ENCODE results near the gene PPP6R2.

PPP6R2 gene

DNA sequence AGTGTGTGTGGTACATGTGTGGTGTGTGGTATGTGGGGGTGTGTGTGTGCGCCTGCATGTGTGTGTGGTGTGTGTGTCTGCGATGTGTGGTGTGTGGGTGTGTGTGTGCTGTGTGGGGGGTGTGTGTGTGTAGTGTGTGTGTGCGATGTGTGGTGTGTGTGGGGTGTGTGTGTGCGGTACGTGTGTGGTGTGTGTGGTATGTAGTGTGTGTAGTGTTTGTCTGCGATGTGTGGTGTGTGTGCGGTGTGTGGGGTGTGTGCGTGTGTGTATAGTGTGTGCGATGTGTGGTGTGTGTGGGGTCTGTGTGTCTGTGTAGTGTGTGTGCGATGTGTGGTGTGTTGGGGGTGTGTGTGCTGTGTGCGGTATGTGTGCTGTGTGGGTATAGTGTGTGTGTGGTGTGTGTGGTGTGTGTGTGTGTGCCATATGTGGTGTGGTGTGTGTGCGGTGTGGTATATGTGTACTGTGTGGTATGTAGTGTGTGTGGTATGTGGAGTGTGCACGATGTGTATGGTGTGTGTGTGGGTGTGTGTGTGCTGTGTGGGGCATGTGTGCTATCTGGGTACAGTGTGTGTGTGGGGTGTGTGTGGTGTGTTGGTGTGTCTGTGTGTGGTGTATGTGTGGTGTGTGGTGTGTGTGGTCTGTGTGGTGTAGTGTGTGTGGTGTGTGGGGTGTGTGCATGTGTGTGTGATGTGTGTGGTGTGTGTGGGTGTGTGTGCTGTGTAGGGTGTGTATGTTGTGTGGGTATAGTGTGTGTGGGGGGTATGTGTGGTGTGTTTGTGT, 5.7 kb upstream of the PPP6R2 start:
- TF ChIP-seq, protein P1, sequence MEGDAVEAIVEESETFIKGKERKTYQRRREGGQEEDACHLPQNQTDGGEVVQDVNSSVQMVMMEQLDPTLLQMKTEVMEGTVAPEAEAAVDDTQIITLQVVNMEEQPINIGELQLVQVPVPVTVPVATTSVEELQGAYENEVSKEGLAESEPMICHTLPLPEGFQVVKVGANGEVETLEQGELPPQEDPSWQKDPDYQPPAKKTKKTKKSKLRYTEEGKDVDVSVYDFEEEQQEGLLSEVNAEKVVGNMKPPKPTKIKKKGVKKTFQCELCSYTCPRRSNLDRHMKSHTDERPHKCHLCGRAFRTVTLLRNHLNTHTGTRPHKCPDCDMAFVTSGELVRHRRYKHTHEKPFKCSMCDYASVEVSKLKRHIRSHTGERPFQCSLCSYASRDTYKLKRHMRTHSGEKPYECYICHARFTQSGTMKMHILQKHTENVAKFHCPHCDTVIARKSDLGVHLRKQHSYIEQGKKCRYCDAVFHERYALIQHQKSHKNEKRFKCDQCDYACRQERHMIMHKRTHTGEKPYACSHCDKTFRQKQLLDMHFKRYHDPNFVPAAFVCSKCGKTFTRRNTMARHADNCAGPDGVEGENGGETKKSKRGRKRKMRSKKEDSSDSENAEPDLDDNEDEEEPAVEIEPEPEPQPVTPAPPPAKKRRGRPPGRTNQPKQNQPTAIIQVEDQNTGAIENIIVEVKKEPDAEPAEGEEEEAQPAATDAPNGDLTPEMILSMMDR (IDR thresholded peaks at IDR 0.05; ENCODE audit: borderline replicate concordance, control extremely low read depth, extremely low read depth, insufficient read depth, missing control alignments), result no peak
- no peak for DNase-seq (ENCODE audit: low spot score)
- in situ Hi-C loops (cut with MboI; ENCODE audit: low sequenced_read_pairs, unreplicated experiment), result no loop called here

DNA sequence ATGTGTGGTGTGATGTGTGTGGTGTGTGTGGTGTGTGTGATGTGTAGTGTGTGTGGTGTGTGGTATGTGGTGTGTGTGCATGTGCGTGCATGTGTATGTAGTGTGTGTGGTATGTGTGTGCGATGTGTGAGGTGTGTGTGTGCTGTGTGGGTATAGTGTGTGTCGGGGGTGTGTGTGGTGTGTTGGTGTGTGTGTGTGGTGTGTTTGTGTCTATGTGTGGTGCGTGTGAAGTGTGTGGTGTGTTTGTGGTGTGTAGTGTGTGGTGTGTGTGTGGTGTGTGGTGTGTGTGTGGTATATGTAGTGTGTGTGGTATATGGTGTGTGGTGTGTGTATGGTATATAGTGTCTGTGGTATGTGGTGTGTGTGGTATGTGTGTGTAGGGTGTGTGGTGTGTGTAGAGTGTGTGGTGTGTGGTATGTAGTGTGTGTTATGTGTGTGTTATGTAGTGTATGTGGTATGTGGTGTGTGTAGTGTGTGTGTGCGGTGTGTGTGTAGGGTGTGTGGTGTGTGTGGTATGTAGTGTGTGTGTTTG, 5.0 kb upstream of the PPP6R2 start:
- in situ Hi-C loops (cut with MboI; ENCODE audit: low sequenced_read_pairs, unreplicated experiment), result no loop called here
- DNase-seq (ENCODE audit: low spot score), result no peak
- TF ChIP-seq, protein P1 (IDR thresholded peaks at IDR 0.05; ENCODE audit: borderline replicate concordance, control extremely low read depth, extremely low read depth, insufficient read depth, missing control alignments), result no peak

DNA sequence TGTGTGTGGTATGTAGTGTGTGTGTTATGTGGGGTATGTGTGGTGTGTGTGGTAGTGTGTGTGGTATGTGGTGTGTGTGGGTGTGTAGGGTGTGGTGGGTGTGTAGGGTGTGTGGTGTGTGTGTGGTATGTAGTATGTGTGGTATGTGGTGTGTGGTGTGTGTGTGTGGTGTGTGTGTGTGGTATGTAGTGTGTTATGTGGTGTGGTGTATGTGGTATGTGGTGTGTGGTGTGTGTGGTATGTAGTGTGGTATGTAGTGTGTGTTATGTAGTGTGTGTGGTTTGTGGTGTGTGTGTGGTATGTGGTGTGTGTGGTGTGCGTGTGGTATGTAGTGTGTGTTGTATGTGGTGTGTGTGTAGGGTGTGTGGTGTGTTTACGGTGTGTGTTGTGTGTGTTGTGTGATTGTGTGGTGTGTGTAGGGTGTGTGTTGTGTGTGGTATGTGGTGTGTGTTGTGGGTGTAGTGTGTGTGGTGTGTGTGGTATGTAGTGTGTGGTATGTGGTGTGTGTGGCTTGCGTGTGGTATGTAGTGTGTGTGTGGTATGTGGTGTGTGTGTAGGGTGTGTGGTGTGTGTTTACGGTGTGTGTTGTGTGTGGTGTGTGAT, 4.2 kb upstream of the PPP6R2 start:
- TF ChIP-seq, protein P1 (IDR thresholded peaks at IDR 0.05; ENCODE audit: borderline replicate concordance, control extremely low read depth, extremely low read depth, insufficient read depth, missing control alignments), result no peak
- in situ Hi-C loops (cut with MboI; ENCODE audit: low sequenced_read_pairs, unreplicated experiment), result no loop called here
- DNase-seq (ENCODE audit: low spot score), result no peak

- TF ChIP-seq, protein P1 (IDR thresholded peaks at IDR 0.05; ENCODE audit: borderline replicate concordance, control extremely low read depth, extremely low read depth, insufficient read depth, missing control alignments), result no peak
- DNase-seq (ENCODE audit: low spot score), result no peak
- in situ Hi-C loops (cut with MboI; ENCODE audit: low sequenced_read_pairs, unreplicated experiment), result no loop called here
These were observed 2.9 kb upstream of the PPP6R2 start for GRCh38 chr22:50339945-50340879.

DNA sequence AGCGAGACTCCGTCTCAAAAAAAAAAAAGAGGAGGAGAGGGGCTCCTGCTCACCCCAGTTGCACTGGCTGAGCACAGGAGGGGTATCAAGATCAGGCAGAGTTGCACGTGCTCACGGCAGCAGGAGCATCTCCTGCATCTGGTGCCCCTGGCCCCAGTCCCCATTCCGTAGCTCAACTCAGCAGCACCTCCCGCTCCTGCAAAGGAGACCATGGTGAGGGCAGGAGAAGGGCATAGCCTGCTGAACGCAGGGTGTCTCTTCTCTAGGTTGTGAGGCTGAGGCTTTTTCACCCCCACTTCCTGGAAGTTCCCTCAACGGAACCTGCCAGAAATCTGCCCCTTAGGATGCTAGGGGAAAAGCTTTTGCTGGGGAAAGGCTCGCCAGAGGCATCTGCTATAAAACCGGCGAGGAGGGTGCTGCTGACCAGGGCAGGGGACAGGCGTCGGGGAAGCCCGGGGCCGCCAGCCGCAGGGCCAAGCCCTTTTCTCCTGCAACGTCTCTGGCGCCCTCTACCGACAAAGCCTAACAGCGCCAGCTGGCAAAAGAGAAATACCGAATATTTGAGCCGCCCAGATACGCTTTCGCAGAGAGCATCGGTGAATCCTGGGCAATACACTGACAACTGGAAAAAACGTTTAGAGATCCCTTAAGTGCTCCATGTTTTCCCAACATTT, 1.0 kb upstream of the PPP6R2 start:
- peak; percentile 87 for DNase-seq (ENCODE audit: low spot score)
- in situ Hi-C loops (cut with MboI; ENCODE audit: low sequenced_read_pairs, unreplicated experiment), result no loop called here
- TF ChIP-seq, protein P1 (IDR thresholded peaks at IDR 0.05; ENCODE audit: borderline replicate concordance, control extremely low read depth, extremely low read depth, insufficient read depth, missing control alignments), result peak; percentile 99

DNA sequence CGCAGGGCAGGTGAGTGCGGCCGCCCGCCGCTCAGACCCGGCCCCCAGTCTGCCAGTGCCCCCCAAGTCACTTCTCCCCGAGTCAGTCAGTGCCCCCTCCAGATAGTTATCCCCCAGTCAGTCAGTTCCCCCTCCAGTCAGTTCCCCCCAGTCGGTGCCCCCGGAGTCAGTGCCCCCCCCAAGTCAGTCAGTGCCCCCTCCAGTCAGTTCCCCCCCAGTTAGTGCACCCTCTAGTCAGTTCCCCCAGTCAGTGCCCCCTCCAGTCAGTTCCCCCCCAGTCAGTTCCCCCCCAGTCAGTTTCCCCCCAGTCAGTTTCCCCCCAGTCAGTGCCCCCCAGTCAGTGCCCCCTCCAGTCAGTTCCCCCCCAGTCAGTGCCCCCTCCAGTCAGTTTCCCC, 411 bp downstream of the PPP6R2 start:
- in situ Hi-C loops (cut with MboI; ENCODE audit: low sequenced_read_pairs, unreplicated experiment), result no loop called here
- DNase-seq (ENCODE audit: low spot score), result no peak

More for the DNA sequence above, 411 bp downstream of the PPP6R2 start:
- TF ChIP-seq, protein P1 (IDR thresholded peaks at IDR 0.05; ENCODE audit: borderline replicate concordance, control extremely low read depth, extremely low read depth, insufficient read depth, missing control alignments), result no peak
